Lung (tissue), 12 donors: Measurements from ENCODE around the gene FEZ2. TPM values are rescaled to one million over a fixed set of nuclear protein-coding genes. Genes with fewer than 3 reads are reported as not detected.

Experiments
- ATAC-seq: fragments of 200-7000 bp; cut with Tn5 transposase; one replicate; pipeline ENCODE4 v1.9.1; 2020; ENCODE audit warnings: moderate number of reproducible peaks; ENCODE audit not compliant: insufficient read depth, low FRiP score
- DNase-seq, 3 donors: peaks; one replicate each; pipeline ENCODE4 v3.0.0-alpha.2; 2013 to 2017
- H3K27ac ChIP-seq, 2 donors: one replicate each; pipeline ENCODE4 v1.5.1; 2013; ENCODE audit warnings: mild to moderate bottlenecking in 2 of 2, moderate library complexity in 2 of 2, control low read depth in 1 of 2, inconsistent platforms in 1 of 2, low read depth in 1 of 2, low read length in 1 of 2
- H3K27me3 ChIP-seq, 3 donors: one replicate each; pipeline ENCODE4 v1.5.1; 2013; ENCODE audit warnings: low read length in 2 of 3; ENCODE audit not compliant: control insufficient read depth in 3 of 3, insufficient read depth in 3 of 3
- H3K36me3 ChIP-seq, 4 donors: one replicate each; pipeline ENCODE4 v1.5.1; 2013; ENCODE audit warnings: low read length in 4 of 4, mild to moderate bottlenecking in 1 of 4, moderate library complexity in 1 of 4; ENCODE audit not compliant: control insufficient read depth in 4 of 4, insufficient read depth in 4 of 4
- H3K4me1 ChIP-seq, 5 donors: one replicate each; pipeline ENCODE4 v1.5.1; 2013; ENCODE audit warnings: low read length in 5 of 5, mild to moderate bottlenecking in 2 of 5, moderate library complexity in 1 of 5; ENCODE audit not compliant: control insufficient read depth in 5 of 5, insufficient read depth in 5 of 5
- H3K4me3 ChIP-seq: one replicate; pipeline ENCODE4 v1.5.1; 2013; ENCODE audit warnings: mild to moderate bottlenecking, control low read depth, moderate library complexity
- H3K9ac ChIP-seq, 2 donors: one replicate each; pipeline ENCODE4 v1.5.1; 2013; ENCODE audit warnings: low read length in 2 of 2, control low read depth in 1 of 2; ENCODE audit not compliant: insufficient read depth in 1 of 2
- H3K9me3 ChIP-seq, 4 donors: one replicate each; pipeline ENCODE4 v1.5.1; 2013; ENCODE audit warnings: low read length in 3 of 4, mild to moderate bottlenecking in 1 of 4, moderate library complexity in 1 of 4; ENCODE audit not compliant: control insufficient read depth in 4 of 4, insufficient read depth in 3 of 4
- CTCF ChIP-seq: IDR thresholded peaks from 2 replicates; pipeline ENCODE4 v1.5.1; 2012; ENCODE audit warnings: mild to moderate bottlenecking; ENCODE audit errors: control extremely low read depth, extremely low read depth
- WGBS, 2 donors: extraction: QIAGEN DNeasy Blood & Tissue Kit; methylation state at CpG; one replicate each; pipeline ENCODE4 v1.1.7; 2013; 5-methylcytosine and 5-hydroxymethylcytosine counted together
- polyA plus RNA-seq, 2 donors: library from polyadenylated mRNA; stranded (reverse); fragments of 200-250 nt; gene quantifications; one replicate each; pipeline ENCODE4 v1.2.1, GENCODE V29; 2013
- total RNA-seq, 2 donors: library from RNA; depleted of rRNA in 1 of 2; stranded (reverse); fragments of >200 nt in 1 of 2; gene quantifications; one replicate each; pipeline ENCODE4 v1.2.1, GENCODE V29; 2014 to 2021
- donor health status: control.
- donor health status: control.
- donor health status: Bipolar disorder and iron deficiency.
- donor health status: healthy.
- donor health status: DM: yes; HTN: yes; CAD: no.

The FEZ2 gene
- total and polyA plus RNA-seq, 4 donors: 17.6 to 62.9 (median 31.5) TPM

DNA sequence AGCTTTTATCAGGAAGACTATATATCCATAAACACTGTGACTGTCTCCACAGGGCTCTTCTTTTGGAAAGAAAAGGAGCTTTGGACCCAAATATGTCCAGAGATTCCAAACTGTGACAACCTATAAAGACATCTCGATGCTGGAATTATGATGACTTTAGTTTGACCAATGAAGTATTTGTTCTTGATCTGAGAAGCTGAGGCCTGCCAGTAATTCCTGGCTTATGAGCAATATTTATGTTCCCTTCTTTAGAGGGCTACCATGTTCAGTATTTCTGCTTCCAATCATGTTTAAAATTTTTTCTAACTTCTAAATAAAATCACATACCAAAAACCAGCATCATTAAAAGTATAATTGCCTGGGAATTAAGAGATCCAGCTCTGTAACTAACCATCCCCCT, 41.1 kb downstream of the FEZ2 start:
- no peak for TF ChIP-seq CTCF
- peaks cover 0 to 9% (median 0%) of the 10 kb centered on the region in 5 donors for H3K4me1 ChIP-seq
- H3K4me3 ChIP-seq: no peak overlapping the region
- no peaks in the 10 kb centered on the region for H3K27me3 ChIP-seq
- no peak overlapping the region for H3K27ac ChIP-seq
- WGBS, 2 donors: 79 to 82% methylated on average over 1 of the region's 1 CpG
- ATAC-seq (no peak), DNase-seq (no peak)
- H3K9ac ChIP-seq: no peak overlapping the region
- no peaks in the 10 kb centered on the region for H3K9me3 ChIP-seq
- peaks cover 4 to 18% (median 12%) of the 10 kb centered on the region in 4 donors for H3K36me3 ChIP-seq

DNA sequence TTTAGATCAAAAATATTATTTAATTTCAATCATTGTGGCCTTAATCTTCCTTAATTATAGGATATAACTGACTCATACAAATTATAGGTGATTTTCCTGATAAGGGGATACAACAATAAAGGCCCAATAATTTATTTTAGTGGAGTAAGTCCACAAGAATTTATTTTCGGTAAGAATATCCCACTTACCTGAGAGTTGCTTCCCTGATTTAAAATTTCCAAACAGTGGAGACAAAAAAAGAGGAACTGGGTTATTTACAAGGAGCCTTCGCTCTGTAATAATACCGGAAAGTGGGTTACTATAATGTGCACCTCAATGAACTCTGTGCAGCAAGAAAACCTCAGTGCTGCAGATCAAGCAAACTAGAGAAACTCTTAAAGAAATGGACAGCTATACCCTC, 42.2 kb downstream of the FEZ2 start:
- H3K4me3 ChIP-seq: no peak overlapping the region
- no peaks in the 10 kb centered on the region for H3K27me3 ChIP-seq
- peaks cover 0 to 2% (median 0%) of the 10 kb centered on the region in 5 donors for H3K4me1 ChIP-seq
- H3K27ac ChIP-seq: no peak overlapping the region
- WGBS, 2 donors: 37 to 78% methylated on average over 3 of the region's 3 CpGs
- ATAC-seq (no peak), DNase-seq (no peak)
- peaks cover 12 to 25% (median 16%) of the 10 kb centered on the region in 4 donors for H3K36me3 ChIP-seq
- H3K9ac ChIP-seq: no peak overlapping the region
- H3K9me3 ChIP-seq: no peaks in the 10 kb centered on the region
- TF ChIP-seq CTCF: no peak

DNA sequence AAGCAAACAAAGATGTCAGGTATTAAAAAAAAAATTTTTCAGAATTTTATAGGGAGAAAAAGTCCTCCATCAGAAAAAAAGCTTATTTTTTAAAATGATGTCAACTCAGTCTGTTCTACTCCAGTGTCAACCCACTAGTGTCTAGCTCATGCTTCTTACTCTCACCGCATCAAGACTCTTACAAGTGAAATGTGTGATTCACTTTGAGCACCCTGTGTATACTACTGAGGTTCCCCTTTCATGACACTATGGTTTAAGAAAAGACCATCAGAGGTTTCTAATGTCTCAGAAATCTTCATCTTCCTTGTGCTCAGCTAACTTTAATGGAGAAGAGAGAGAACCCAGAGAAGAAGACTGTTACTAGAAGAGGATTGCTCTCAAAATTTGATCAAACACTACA, 43.4 kb downstream of the FEZ2 start:
- H3K9me3 ChIP-seq: no peaks in the 10 kb centered on the region
- ATAC-seq: no peak
- no peak overlapping the region for H3K4me3 ChIP-seq
- peaks cover 12 to 28% (median 16%) of the 10 kb centered on the region in 4 donors for H3K36me3 ChIP-seq
- 89 to 91% methylated on average over 1 of the region's 1 CpG for WGBS, 2 donors
- H3K4me1 ChIP-seq: no peaks in the 10 kb centered on the region
- H3K27me3 ChIP-seq: no peaks in the 10 kb centered on the region
- no peak overlapping the region for H3K27ac ChIP-seq
- H3K9ac ChIP-seq: no peak overlapping the region
- no peak for TF ChIP-seq CTCF
- DNase-seq: no peak

- WGBS, 2 donors: 51 to 55% methylated on average over 4 of the region's 4 CpGs
- TF ChIP-seq CTCF: no peak
- Histone ChIP-seq H3K4me1 (no peaks in the 10 kb centered on the region), H3K27ac (no peak overlapping the region), H3K9ac (no peak overlapping the region), H3K36me3 (peaks cover 9 to 33% (median 16%) of the 10 kb centered on the region in 4 donors), H3K9me3 (no peaks in the 10 kb centered on the region), H3K27me3 (no peaks in the 10 kb centered on the region), H3K4me3 (no peak overlapping the region)
- ATAC-seq (no peak), DNase-seq (no peak)
Observed at GRCh38 chr2:36553683-36554082, 44.3 kb downstream of the FEZ2 start.
